Large intestine (tissue), 3 donors: ENCODE results near the gene AP3B1. TPM values are rescaled to one million over a fixed set of nuclear protein-coding genes. Genes with fewer than 3 reads are reported as not detected.
"Not testable (repeated sequence)": the region's sequence is repeated elsewhere in the genome, so short reads cannot be mapped to it uniquely, and the experiment has no call there.

Experiments
- DNase-seq, 2 donors: peaks; one replicate each; pipeline versions ENCODE4 v3.0.0 to v3.0.0-alpha.2; 2013
- H3K27ac ChIP-seq: one replicate; pipeline ENCODE4 v1.5.1; 2013; ENCODE audit warnings: low read length
- H3K27me3 ChIP-seq: 2 replicates; pipeline ENCODE4 v1.6.1; 2013; ENCODE audit warnings: low read length; ENCODE audit not compliant: control insufficient read depth, insufficient read depth
- H3K36me3 ChIP-seq: 2 replicates; pipeline ENCODE4 v1.6.1; 2013; ENCODE audit warnings: low read length; ENCODE audit not compliant: control insufficient read depth, insufficient read depth
- H3K4me1 ChIP-seq: one replicate; pipeline ENCODE4 v1.6.1; 2013; ENCODE audit warnings: low read length; ENCODE audit not compliant: control insufficient read depth, insufficient read depth
- H3K4me3 ChIP-seq: one replicate; pipeline ENCODE4 v1.5.1; 2013; ENCODE audit warnings: low read length
- H3K9me3 ChIP-seq: one replicate; pipeline ENCODE4 v1.6.1; 2013; ENCODE audit warnings: mild to moderate bottlenecking, low read depth, low read length, moderate library complexity; ENCODE audit not compliant: control insufficient read depth
- whole genome bisulfite sequencing: methylation state at CpG from one replicate; pipeline ENCODE4 v1.1.5; 2013; ENCODE audit warnings: low lambda C conversion rate; ENCODE audit not compliant: insufficient coverage; 5-methylcytosine and 5-hydroxymethylcytosine counted together
- polyA plus RNA-seq: library from polyadenylated mRNA; unstranded; fragments of 120-200 nt; gene quantifications from one replicate; pipeline ENCODE4 v1.2.1, GENCODE V29; 2013

The AP3B1 gene
- polyA plus RNA-seq, 1 donor, result 33.9 TPM

GRCh38 chr5:78221964-78222451 is 72.5 kb downstream of the AP3B1 start:
- Histone ChIP-seq H3K4me3 (no peak overlapping the region), H3K27me3 (no peaks in the 10 kb centered on the region), H3K36me3 (peaks cover 21% of the 10 kb centered on the region), H3K9me3 (peaks cover 13% of the 10 kb centered on the region), H3K4me1 (no peaks in the 10 kb centered on the region), H3K27ac (no peak overlapping the region)
- no CpG with 5 or more reads among the region's 2 CpGs for WGBS
- no peak for DNase-seq

- Histone ChIP-seq H3K4me1 (no peaks in the 10 kb centered on the region), H3K4me3 (no peak overlapping the region), H3K27ac (no peak overlapping the region), H3K27me3 (no peaks in the 10 kb centered on the region), H3K36me3 (peaks cover 21% of the 10 kb centered on the region), H3K9me3 (peaks cover 13% of the 10 kb centered on the region)
- 53% methylated on average over 1 of the region's 1 CpG for WGBS
- no peak for DNase-seq
Measured at GRCh38 chr5:78221467-78221866, 73.0 kb downstream of the AP3B1 start.

- WGBS, result no CpG with 5 or more reads among the region's 4 CpGs
- H3K4me3 ChIP-seq, result no peak overlapping the region
- peaks cover 5% of the 10 kb centered on the region for H3K9me3 ChIP-seq
- H3K27me3 ChIP-seq, result no peaks in the 10 kb centered on the region
- H3K36me3 ChIP-seq, result peaks cover 8% of the 10 kb centered on the region
- DNase-seq, result no peak
- no peaks in the 10 kb centered on the region for H3K4me1 ChIP-seq
- no peak overlapping the region for H3K27ac ChIP-seq
Measured at GRCh38 chr5:78215972-78216371, 78.5 kb downstream of the AP3B1 start.

- WGBS, result 100% methylated on average over 1 of the region's 1 CpG
- H3K9me3 ChIP-seq, result peaks cover 1% of the 10 kb centered on the region
- H3K27ac ChIP-seq, result no peak overlapping the region
- peaks cover 4% of the 10 kb centered on the region for H3K36me3 ChIP-seq
- no peak overlapping the region for H3K4me3 ChIP-seq
- H3K4me1 ChIP-seq, result no peaks in the 10 kb centered on the region
- no peaks in the 10 kb centered on the region for H3K27me3 ChIP-seq
- DNase-seq, result no peak
Measured at GRCh38 chr5:78215565-78215964, 78.9 kb downstream of the AP3B1 start.

GRCh38 chr5:78213799-78214198 is 80.7 kb downstream of the AP3B1 start:
- no peak for DNase-seq
- H3K36me3 ChIP-seq, result peaks cover 2% of the 10 kb centered on the region
- no peak overlapping the region for H3K4me3 ChIP-seq
- no peaks in the 10 kb centered on the region for H3K9me3 ChIP-seq
- H3K27me3 ChIP-seq, result no peaks in the 10 kb centered on the region
- no CpG with 5 or more reads among the region's 3 CpGs for WGBS
- H3K4me1 ChIP-seq, result no peaks in the 10 kb centered on the region
- H3K27ac ChIP-seq, result no peak overlapping the region

GRCh38 chr5:78211052-78211451 is 83.4 kb downstream of the AP3B1 start:
- DNase-seq, result no peak
- Histone ChIP-seq H3K27ac (no peak overlapping the region), H3K27me3 (no peaks in the 10 kb centered on the region), H3K4me3 (no peak overlapping the region), H3K36me3 (peaks cover 8% of the 10 kb centered on the region), H3K9me3 (no peaks in the 10 kb centered on the region), H3K4me1 (no peaks in the 10 kb centered on the region)
- WGBS, result 70% methylated on average over 4 of the region's 4 CpGs

- Histone ChIP-seq H3K9me3 (no peaks in the 10 kb centered on the region), H3K4me1 (no peaks in the 10 kb centered on the region), H3K36me3 (peaks cover 18% of the 10 kb centered on the region), H3K27ac (no peak overlapping the region), H3K27me3 (no peaks in the 10 kb centered on the region), H3K4me3 (no peak overlapping the region)
- no CpG with 5 or more reads among the region's 2 CpGs for WGBS
- no peak for DNase-seq
Measured at GRCh38 chr5:78204241-78204640, 90.3 kb downstream of the AP3B1 start.

GRCh38 chr5:78203815-78204214 is 90.7 kb downstream of the AP3B1 start:
- no peaks in the 10 kb centered on the region for H3K4me1 ChIP-seq
- no peak for DNase-seq
- peaks cover 18% of the 10 kb centered on the region for H3K36me3 ChIP-seq
- H3K27me3 ChIP-seq, result no peaks in the 10 kb centered on the region
- no peak overlapping the region for H3K4me3 ChIP-seq
- H3K27ac ChIP-seq, result no peak overlapping the region
- 100% methylated on average over 2 of the region's 2 CpGs for WGBS
- no peaks in the 10 kb centered on the region for H3K9me3 ChIP-seq

GRCh38 chr5:78190402-78190801 is 104.1 kb downstream of the AP3B1 start:
- no peak overlapping the region for H3K27ac ChIP-seq
- no peak for DNase-seq
- no peaks in the 10 kb centered on the region for H3K27me3 ChIP-seq
- no peak overlapping the region for H3K4me3 ChIP-seq
- H3K9me3 ChIP-seq, result no peaks in the 10 kb centered on the region
- H3K4me1 ChIP-seq, result no peaks in the 10 kb centered on the region
- WGBS, result no CpG with 5 or more reads among the region's 1 CpG
- no peaks in the 10 kb centered on the region for H3K36me3 ChIP-seq

- not testable (repeated sequence) for H3K4me1 ChIP-seq, H3K4me3 ChIP-seq, H3K36me3 ChIP-seq, DNase-seq, H3K27me3 ChIP-seq, H3K27ac ChIP-seq, H3K9me3 ChIP-seq
- 100% methylated on average over 1 of the region's 4 CpGs for WGBS
Measured at GRCh38 chr5:78188681-78189080, 105.8 kb downstream of the AP3B1 start.

- no peaks in the 10 kb centered on the region for H3K9me3 ChIP-seq
- DNase-seq, result no peak
- no peaks in the 10 kb centered on the region for H3K36me3 ChIP-seq
- no peak overlapping the region for H3K4me3 ChIP-seq
- no peaks in the 10 kb centered on the region for H3K27me3 ChIP-seq
- H3K4me1 ChIP-seq, result no peaks in the 10 kb centered on the region
- no peak overlapping the region for H3K27ac ChIP-seq
Measured at GRCh38 chr5:78187172-78187571, 107.3 kb downstream of the AP3B1 start.
